HG02571 (cell line): ENCODE measurements around the gene ZNF213.
A peak's percentile ranks its signal among the peaks of the same experiment; 100 is the strongest.

Experiments used
- ATAC-seq: cut with Tn5 transposase; IDR thresholded peaks from one replicate; pipeline ENCODE4 v1.9.1; 2021; ENCODE audit warnings: mild to moderate bottlenecking, moderate library complexity; ENCODE audit not compliant: unreplicated experiment

Gene ZNF213

GRCh38 chr16:3099732-3100499 is 34.9 kb upstream of the ZNF213 start:
- ATAC-seq, result no peak

GRCh38 chr16:3101018-3101840 is 33.6 kb upstream of the ZNF213 start:
- ATAC-seq, result no peak

GRCh38 chr16:3101841-3102470 is 32.9 kb upstream of the ZNF213 start:
- ATAC-seq, result no peak

GRCh38 chr16:3106205-3106928 is 28.5 kb upstream of the ZNF213 start:
- ATAC-seq, result peak; percentile 81

- ATAC-seq, result no peak
These were observed 22.6 kb upstream of the ZNF213 start, which contains the start of gene ZNF205 for GRCh38 chr16:3112058-3112880. Gene ZNF205, plus strand, starts transcription at chr16:3112586. Its CDS starts 845 bp downstream, at chr16:3113431.

- no peak for ATAC-seq
These were observed 21.8 kb upstream of the ZNF213 start for GRCh38 chr16:3112881-3113574.

GRCh38 chr16:3113765-3114479 is 20.9 kb upstream of the ZNF213 start:
- no peak for ATAC-seq

- ATAC-seq, result no peak
These were observed 19.8 kb upstream of the ZNF213 start for GRCh38 chr16:3115003-3115402.

GRCh38 chr16:3115561-3115960 is 19.3 kb upstream of the ZNF213 start:
- ATAC-seq, result no peak

GRCh38 chr16:3118204-3118790 is 16.5 kb upstream of the ZNF213 start:
- ATAC-seq, result no peak

- no peak for ATAC-seq
These were observed 16.0 kb upstream of the ZNF213 start for GRCh38 chr16:3118846-3119245.

- no peak for ATAC-seq
These were observed 15.5 kb upstream of the ZNF213 start for GRCh38 chr16:3119286-3119685.

- no peak for ATAC-seq
These were observed 15.0 kb upstream of the ZNF213 start for GRCh38 chr16:3119701-3120408.

GRCh38 chr16:3120435-3120834 is 14.4 kb upstream of the ZNF213 start:
- ATAC-seq, result no peak

- ATAC-seq, result no peak
These were observed 12.9 kb upstream of the ZNF213 start for GRCh38 chr16:3121851-3122467.

- no peak for ATAC-seq
These were observed 11.8 kb upstream of the ZNF213 start for GRCh38 chr16:3122926-3123570.
